Amygdala (tissue), 56 donors: ENCODE measurements around the gene EVC.
"Not testable (repeated sequence)": the region's sequence is repeated elsewhere in the genome, so short reads cannot be mapped to it uniquely, and the experiment has no call there.

ENCODE experiments used
- DNase-seq, 56 donors: peaks; one replicate each; lab custom pipeline; 2025; lab: John Stamatoyannopoulos, UW

EVC gene

GRCh38 chr4:5828005-5828391 is 117.0 kb downstream of the EVC start:
- no peak for DNase-seq

DNA sequence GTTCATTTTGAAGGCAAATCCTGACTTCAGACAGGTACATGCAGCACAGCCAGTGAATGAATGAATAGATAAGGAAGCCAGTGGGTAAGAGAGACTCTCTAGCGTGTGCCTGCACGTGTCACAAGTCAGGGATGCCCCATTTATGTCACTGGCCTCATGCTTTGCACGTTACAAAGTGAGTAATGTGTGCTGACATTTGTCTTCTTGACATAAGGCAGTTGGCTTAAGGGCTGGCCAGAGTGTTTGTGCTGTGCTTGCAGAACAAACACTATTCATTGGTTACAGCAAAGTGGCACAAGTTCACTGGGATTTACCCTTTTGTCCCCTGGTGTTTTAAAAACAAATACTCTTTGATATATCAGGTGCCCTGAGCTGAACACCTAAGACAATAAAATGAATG is 125.9 kb downstream of the EVC start:
- DNase-seq: no peak

- DNase-seq: not testable (repeated sequence)
Observed at GRCh38 chr4:5837483-5837882, 126.5 kb downstream of the EVC start.

GRCh38 chr4:5839332-5839731 is 128.3 kb downstream of the EVC start:
- DNase-seq: no peak

GRCh38 chr4:5839751-5840674 is 129.0 kb downstream of the EVC start:
- DNase-seq: peak in 3 of 56 donors; percentile 19 to 26 (median 22)

DNA sequence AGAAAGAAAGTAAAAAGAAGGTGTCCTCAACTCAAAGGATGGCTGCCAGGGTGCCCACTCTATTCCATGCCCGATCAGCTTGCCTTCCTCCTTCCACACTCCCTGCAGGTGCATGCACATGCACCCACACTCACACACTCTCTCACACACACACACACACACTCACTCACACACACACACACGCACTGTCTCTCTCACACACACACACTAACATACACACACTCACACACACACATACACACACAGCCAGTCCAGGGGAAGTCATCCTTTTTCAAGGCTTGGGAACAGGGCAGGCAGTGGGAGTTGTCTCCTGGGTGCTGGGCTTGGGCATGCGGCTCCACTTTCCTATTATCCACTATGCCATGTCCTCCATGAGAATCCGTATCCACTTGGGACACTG is 131.5 kb downstream of the EVC start:
- no peak for DNase-seq

- no peak for DNase-seq
Observed at GRCh38 chr4:5843573-5844530, 132.9 kb downstream of the EVC start.

DNA sequence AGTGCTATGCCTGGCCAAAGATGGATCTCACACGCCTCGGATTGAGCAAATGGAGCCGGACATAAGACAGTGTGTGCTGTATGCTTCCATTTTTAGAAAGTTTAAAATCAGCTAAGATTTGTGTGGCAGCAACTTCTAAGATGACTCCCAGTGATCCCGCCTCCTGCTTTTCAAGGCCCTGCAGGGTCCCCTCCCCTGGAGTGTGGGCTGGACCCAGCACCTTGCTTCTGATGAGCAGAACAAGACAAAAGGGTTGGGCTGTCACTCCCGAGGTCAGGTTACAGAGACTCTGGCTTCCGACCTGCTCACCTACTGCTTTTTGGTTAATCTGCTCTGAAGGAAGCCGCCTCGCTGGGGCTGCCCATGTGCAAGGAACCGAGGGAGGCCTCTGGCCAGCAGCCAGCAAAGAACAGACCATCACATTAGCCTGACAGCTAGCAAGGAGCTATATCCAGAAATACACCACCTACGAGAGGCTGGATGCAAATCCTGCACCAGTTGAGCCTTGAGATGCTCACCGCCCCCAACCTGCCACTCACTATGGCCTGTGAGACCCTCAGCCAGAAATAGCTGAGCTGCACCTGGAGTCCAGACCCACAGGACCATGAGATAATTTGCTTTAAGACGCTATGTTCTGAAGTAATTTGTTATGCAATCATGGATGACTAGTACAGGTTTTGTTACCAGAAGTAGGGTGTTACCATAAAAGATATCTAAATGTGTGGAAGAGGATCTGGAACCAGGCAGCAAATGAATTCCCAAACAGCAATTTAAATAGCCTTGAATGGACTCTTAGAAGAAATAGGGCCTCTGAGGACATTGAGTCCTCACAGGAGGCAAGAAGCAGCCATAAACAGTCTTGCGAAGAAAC is 134.3 kb downstream of the EVC start:
- peak in 25 of 56 donors; percentile 18 to 79 (median 42) for DNase-seq

- DNase-seq: no peak
Observed at GRCh38 chr4:5851637-5852301, 140.8 kb downstream of the EVC start.

- DNase-seq: no peak
Observed at GRCh38 chr4:5852523-5853202, 141.7 kb downstream of the EVC start.

GRCh38 chr4:5854929-5855328 is 143.9 kb downstream of the EVC start:
- no peak for DNase-seq

GRCh38 chr4:5856362-5856761 is 145.4 kb downstream of the EVC start:
- DNase-seq: not testable (repeated sequence)

GRCh38 chr4:5857199-5857598 is 146.2 kb downstream of the EVC start:
- no peak for DNase-seq

- peak in 15 of 56 donors; percentile 9 to 62 (median 38) for DNase-seq
Observed at GRCh38 chr4:5858020-5858769, 147.2 kb downstream of the EVC start.

- peak in 11 of 56 donors; percentile 14 to 41 (median 20) for DNase-seq
Observed at GRCh38 chr4:5863461-5864113, 152.6 kb downstream of the EVC start.
